GM10266 (cell line): ENCODE measurements around the gene PSMB1.

Experiments used
- DNase-seq: peaks from one replicate; pipeline ENCODE4 v3.0.0; 2012; ENCODE audit errors: extremely low spot score
- TF ChIP-seq, protein P1 (sequence below): IDR thresholded peaks from 2 replicates; pipeline ENCODE4 v1.5.1; 2012; ENCODE audit warnings: mild to moderate bottlenecking, low read depth; ENCODE audit not compliant: control insufficient read depth, insufficient read depth; ENCODE audit errors: missing control alignments

Gene PSMB1

DNA sequence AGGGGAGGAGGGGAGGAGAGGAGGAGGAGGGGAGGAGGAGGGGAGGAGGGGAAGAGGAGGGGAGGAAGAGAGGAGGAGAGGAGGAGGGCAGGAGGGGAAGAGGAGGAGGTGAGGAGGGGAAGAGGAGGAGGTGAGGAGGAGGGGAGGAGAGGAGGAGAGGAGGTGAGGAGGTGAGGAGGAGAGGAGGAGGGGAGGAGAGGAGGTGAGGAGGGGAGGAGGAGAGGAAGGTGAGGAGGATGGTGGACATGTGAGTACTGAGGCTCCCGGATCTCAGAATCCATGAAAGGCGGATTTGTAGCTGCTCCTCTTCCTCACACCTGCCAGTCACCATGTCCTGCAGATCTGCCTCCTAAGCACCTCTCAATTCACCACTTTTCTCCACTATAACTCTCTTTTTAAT lies 59.8 kb downstream of the PSMB1 start:
- TF ChIP-seq, protein P1, sequence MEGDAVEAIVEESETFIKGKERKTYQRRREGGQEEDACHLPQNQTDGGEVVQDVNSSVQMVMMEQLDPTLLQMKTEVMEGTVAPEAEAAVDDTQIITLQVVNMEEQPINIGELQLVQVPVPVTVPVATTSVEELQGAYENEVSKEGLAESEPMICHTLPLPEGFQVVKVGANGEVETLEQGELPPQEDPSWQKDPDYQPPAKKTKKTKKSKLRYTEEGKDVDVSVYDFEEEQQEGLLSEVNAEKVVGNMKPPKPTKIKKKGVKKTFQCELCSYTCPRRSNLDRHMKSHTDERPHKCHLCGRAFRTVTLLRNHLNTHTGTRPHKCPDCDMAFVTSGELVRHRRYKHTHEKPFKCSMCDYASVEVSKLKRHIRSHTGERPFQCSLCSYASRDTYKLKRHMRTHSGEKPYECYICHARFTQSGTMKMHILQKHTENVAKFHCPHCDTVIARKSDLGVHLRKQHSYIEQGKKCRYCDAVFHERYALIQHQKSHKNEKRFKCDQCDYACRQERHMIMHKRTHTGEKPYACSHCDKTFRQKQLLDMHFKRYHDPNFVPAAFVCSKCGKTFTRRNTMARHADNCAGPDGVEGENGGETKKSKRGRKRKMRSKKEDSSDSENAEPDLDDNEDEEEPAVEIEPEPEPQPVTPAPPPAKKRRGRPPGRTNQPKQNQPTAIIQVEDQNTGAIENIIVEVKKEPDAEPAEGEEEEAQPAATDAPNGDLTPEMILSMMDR = no peak
- no peak for DNase-seq

DNA sequence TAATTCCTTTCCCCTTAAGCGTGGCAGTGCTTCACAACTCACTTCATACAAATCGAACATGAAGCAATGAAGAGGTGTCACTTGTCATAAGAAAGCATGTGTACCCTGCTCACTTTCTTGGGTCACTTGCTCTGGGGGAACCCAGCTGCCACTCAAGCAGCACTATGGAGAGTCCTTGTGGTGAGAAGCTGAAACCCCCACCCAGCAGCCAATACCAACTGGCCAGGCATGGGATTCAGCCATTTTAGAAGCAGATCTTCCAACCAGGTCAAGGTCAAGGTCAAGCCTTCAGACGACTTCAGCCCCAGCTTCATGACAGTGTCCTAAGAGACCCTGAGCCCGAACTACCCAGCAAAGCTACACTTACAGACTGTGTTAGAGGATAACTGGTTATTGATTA lies 62.8 kb downstream of the PSMB1 start:
- no peak for DNase-seq
- TF ChIP-seq, protein P1 = no peak

DNA sequence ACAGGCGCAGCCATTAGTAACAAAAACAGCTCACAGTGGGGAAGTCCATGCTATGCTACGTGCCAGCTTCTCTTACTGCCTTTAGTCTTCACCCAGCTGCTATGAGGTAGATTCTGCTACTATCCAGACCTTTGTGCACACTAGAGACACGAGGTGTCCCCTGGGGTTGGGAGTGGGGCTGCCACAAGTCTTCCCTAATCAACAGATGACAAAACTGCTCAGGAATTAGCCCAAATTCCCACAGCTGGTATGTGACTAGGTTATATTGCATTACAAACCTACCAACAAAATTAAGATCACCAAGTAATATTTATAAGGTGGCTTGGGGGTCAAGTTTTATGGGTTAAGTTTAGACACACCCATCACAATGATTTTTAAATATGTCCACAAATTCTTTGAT lies 63.3 kb downstream of the PSMB1 start:
- DNase-seq = no peak

DNA sequence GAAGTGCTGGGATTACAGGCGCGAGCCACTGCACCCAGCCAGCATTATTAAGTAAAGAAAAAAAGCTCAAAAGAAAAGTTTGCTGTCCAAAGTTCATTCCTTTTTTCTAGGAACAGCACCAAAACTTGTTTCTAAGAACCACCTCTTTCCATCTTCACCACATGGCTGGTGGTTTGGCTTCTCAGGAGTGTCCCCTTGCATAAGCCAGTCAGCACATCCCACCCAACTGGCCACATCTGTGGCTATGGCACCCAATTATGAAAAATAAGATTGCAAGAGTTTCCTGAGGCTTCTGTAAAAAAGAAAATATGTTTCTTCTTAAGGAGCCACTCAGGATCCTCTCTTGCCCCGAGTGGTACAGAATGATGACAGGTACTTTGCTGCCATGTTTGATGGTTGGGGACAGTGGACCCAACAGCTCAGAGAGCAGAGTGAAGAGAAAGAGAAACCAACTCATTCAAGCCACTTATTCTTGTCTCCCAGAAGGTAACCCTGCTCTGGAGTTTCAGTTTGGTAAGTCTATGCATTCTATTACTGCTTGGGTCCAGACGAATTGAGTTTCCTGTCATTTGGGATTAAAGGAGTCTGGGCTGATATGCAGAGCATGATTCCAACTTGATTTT lies 65.3 kb downstream of the PSMB1 start:
- DNase-seq = no peak
- TF ChIP-seq, protein P1 = no peak

More for the DNA sequence above, 63.3 kb downstream of the PSMB1 start:
- TF ChIP-seq, protein P1 = no peak

DNA sequence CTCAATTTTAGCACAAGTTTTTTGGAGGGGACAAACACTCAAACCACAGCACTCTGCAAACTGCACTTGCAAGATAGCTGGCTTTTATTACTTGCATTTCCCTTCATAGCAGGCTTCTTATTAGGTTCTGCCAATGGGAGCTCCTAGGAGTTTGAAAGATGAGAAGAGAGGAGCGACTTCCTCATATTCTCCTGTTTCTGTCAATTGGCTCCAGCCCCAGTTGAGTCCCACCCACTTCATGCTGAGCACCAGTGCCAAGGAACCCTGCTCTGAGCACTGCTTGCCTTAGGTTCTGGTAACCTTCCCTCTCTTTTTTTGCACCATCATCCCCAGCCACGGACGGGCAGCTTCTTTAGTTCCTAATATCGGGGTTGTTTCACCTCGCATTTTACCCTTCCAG lies 67.9 kb downstream of the PSMB1 start:
- TF ChIP-seq, protein P1 = no peak

More for the DNA sequence above, 67.9 kb downstream of the PSMB1 start:
- no peak for DNase-seq
